Neural cell (in vitro differentiated cells): ENCODE measurements around the gene PIM3. TPM values are rescaled to one million over a fixed set of nuclear protein-coding genes. Genes with fewer than 3 reads are reported as not detected.

ENCODE experiments used
- H2AFZ ChIP-seq: fragments of 200-600, 300-800 bp; sonication (generic), shearing (Covaris generic); 2 replicates; pipeline ENCODE4 v1.6.0; 2014; ENCODE audit warnings: low read depth, mild to moderate bottlenecking, antibody characterized with exemption, low read length, moderate library complexity
- H3F3A ChIP-seq: fragments of 200-600 bp; shearing (Covaris generic); 2 replicates; pipeline ENCODE4 v1.6.1; 2016; ENCODE audit warnings: mild to moderate bottlenecking, moderate library complexity, mixed read lengths, antibody characterized with exemption, low read length; ENCODE audit not compliant: insufficient read depth, poor library complexity, severe bottlenecking
- H3K27ac ChIP-seq: fragments of 200-600, 300-800 bp; sonication (generic), shearing (Covaris generic); 2 replicates; pipeline ENCODE4 v1.5.1; 2014; ENCODE audit warnings: mild to moderate bottlenecking, low read length, moderate library complexity
- H3K27me3 ChIP-seq: fragments of 300-800, 200-600 bp; sonication (generic), shearing (Covaris generic); 2 replicates; pipeline ENCODE4 v1.6.0; 2014; ENCODE audit warnings: mild to moderate bottlenecking, low read depth, low read length, moderate library complexity; ENCODE audit not compliant: insufficient read depth
- H3K36me3 ChIP-seq: fragments of 300-800, 200-600 bp; sonication (generic), shearing (Covaris generic); 2 replicates; pipeline ENCODE4 v1.5.1; 2014; ENCODE audit warnings: mild to moderate bottlenecking, antibody characterized with exemption, low read length, moderate library complexity; ENCODE audit not compliant: insufficient read depth
- H3K4me2 ChIP-seq: fragments of 300-800, 200-600 bp; sonication (generic), shearing (Covaris generic); 2 replicates; pipeline ENCODE4 v1.6.0; 2014; ENCODE audit warnings: mild to moderate bottlenecking, low read length
- H3K4me3 ChIP-seq: fragments of 300-800, 200-600 bp; sonication (generic), shearing (Covaris generic); 2 replicates; pipeline ENCODE4 v1.5.1; 2014; ENCODE audit warnings: mild to moderate bottlenecking, low read length, moderate library complexity
- H3K79me2 ChIP-seq: fragments of 200-600 bp; shearing (Covaris generic); replicated peaks from 2 replicates; pipeline ENCODE4 v1.6.0; 2014; ENCODE audit warnings: mild to moderate bottlenecking, low read length, moderate library complexity; ENCODE audit not compliant: insufficient read depth
- H3K9ac ChIP-seq: fragments of 300-800, 200-600 bp; sonication (generic), shearing (Covaris generic); 2 replicates; pipeline ENCODE4 v1.6.1; 2016; ENCODE audit warnings: mild to moderate bottlenecking, low read length, mixed read lengths
- H3K9me2 ChIP-seq: fragments of 200-600 bp; shearing (Covaris generic); 2 replicates; pipeline ENCODE4 v1.6.1; 2016; ENCODE audit warnings: mild to moderate bottlenecking, low read length, mixed read lengths; ENCODE audit not compliant: insufficient read depth
- H3K9me3 ChIP-seq: fragments of 200-600, 300-800 bp; sonication (generic), shearing (Covaris generic); 2 replicates; pipeline ENCODE4 v1.6.1; 2016; ENCODE audit warnings: mild to moderate bottlenecking, mixed run types, low read length, moderate library complexity, mixed read lengths
- H4K20me1 ChIP-seq: fragments of 200-600 bp; shearing (Covaris generic); 2 replicates; pipeline ENCODE4 v1.6.1; 2016; ENCODE audit warnings: mild to moderate bottlenecking, mixed run types; ENCODE audit not compliant: insufficient read depth
- CTCF ChIP-seq: fragments of 450-650 bp; IDR thresholded peaks from 2 replicates; pipeline ENCODE4 v1.5.1; 2014; ENCODE audit warnings: antibody characterized with exemption, mild to moderate bottlenecking, moderate library complexity; ENCODE audit not compliant: poor library complexity, severe bottlenecking
- EP300 ChIP-seq: fragments of 450-650 bp; conservative IDR thresholded peaks from 2 replicates; pipeline ENCODE4 v1.6.1; 2014; ENCODE audit warnings: antibody characterized with exemption, mild to moderate bottlenecking, moderate library complexity; ENCODE audit not compliant: poor library complexity, severe bottlenecking
- EZH2 ChIP-seq: fragments of 200-600, 300-800 bp; shearing (Covaris generic), sonication (generic); IDR thresholded peaks from 2 replicates; pipeline ENCODE4 v1.6.1; 2014; ENCODE audit warnings: antibody characterized with exemption, low read length, borderline replicate concordance, mild to moderate bottlenecking; ENCODE audit not compliant: insufficient read depth, poor library complexity, severe bottlenecking
- MXI1 ChIP-seq: fragments of 450-650 bp; conservative IDR thresholded peaks from 2 replicates; pipeline ENCODE4 v1.6.1; 2014; ENCODE audit warnings: antibody characterized with exemption, mild to moderate bottlenecking; ENCODE audit not compliant: poor library complexity, severe bottlenecking
- POLR2AphosphoS5 ChIP-seq: IDR thresholded peaks from 2 replicates; pipeline ENCODE4 v1.6.1; 2012
- RAD21 ChIP-seq: fragments of 450-650 bp; conservative IDR thresholded peaks from 2 replicates; pipeline ENCODE4 v1.6.1; 2014; ENCODE audit warnings: antibody characterized with exemption, mild to moderate bottlenecking, moderate library complexity
- REST ChIP-seq: IDR thresholded peaks from 2 replicates; pipeline ENCODE4 v1.6.1; 2012; ENCODE audit warnings: borderline replicate concordance
- SMC3 ChIP-seq: fragments of 450-650 bp; conservative IDR thresholded peaks from 2 replicates; pipeline ENCODE4 v1.6.1; 2014; ENCODE audit warnings: antibody characterized with exemption, mild to moderate bottlenecking, moderate library complexity; ENCODE audit not compliant: poor library complexity
- TAF1 ChIP-seq: IDR thresholded peaks from 2 replicates; pipeline ENCODE4 v1.6.1; 2012; ENCODE audit warnings: low read depth
- polyA plus RNA-seq: library from polyadenylated mRNA; depleted of rRNA; stranded (reverse); fragments of >200 nt; gene quantifications from 2 replicates; pipeline ENCODE4 v1.2.3, GENCODE V29; 2014

PIM3 gene
- polyA plus RNA-seq, 1 donor from 2014 or later: 28.7 TPM

GRCh38 chr22:50009765-50010675, 49.4 kb downstream of the PIM3 start:
- Histone ChIP-seq H3K9me3 (no peaks in the 10 kb centered on the region), H3K36me3 (no peaks in the 10 kb centered on the region), H2AFZ (no peak overlapping the region), H3K79me2 (no peaks in the 10 kb centered on the region), H3K4me3 (no peak overlapping the region), H3K27me3 (peaks cover 39% of the 10 kb centered on the region), H3K27ac (no peak overlapping the region), H3F3A (no peaks in the 10 kb centered on the region), H4K20me1 (no peaks in the 10 kb centered on the region), H3K9ac (no peak overlapping the region), H3K9me2 (no peaks in the 10 kb centered on the region), H3K4me2 (no peak overlapping the region)
- TF ChIP-seq POLR2AphosphoS5 (no peak), RAD21 (no peak), EP300 (no peak), MXI1 (no peak), EZH2 (no peak), CTCF (no peak), TAF1 (no peak), SMC3 (no peak), REST (no peak)

GRCh38 chr22:50010676-50011446, 50.3 kb downstream of the PIM3 start:
- H3K36me3 ChIP-seq: no peaks in the 10 kb centered on the region
- no peak overlapping the region for H3K9ac ChIP-seq
- no peak overlapping the region for H3K27ac ChIP-seq
- H3K9me3 ChIP-seq: no peaks in the 10 kb centered on the region
- TF ChIP-seq RAD21 (no peak), POLR2AphosphoS5 (no peak), EP300 (no peak), SMC3 (no peak), TAF1 (no peak), MXI1 (no peak), REST (no peak)
- H3K79me2 ChIP-seq: no peaks in the 10 kb centered on the region
- no peaks in the 10 kb centered on the region for H4K20me1 ChIP-seq
- no peaks in the 10 kb centered on the region for H3F3A ChIP-seq
- H3K4me2 ChIP-seq: no peak overlapping the region
- no peak overlapping the region for H3K4me3 ChIP-seq
- H3K9me2 ChIP-seq: no peaks in the 10 kb centered on the region
- peaks cover 46% of the 10 kb centered on the region for H3K27me3 ChIP-seq
- H2AFZ ChIP-seq: no peak overlapping the region
